ENCODE data around the gene CLCA4. TPM values are rescaled to one million over a fixed set of nuclear protein-coding genes. Genes with fewer than 3 reads are reported as not detected.

Gene CLCA4
- total RNA-seq, 1 donor from 2014 or later, result not detected

- Mint-ChIP-seq H3K27ac (no peak overlapping the region), H3K9me3 (ENCODE audit: low read depth) (no peaks in the 10 kb centered on the region), H3K36me3 (ENCODE audit: insufficient read depth) (no peaks in the 10 kb centered on the region), H3K4me1 (ENCODE audit: low read depth) (peaks cover 6% of the 10 kb centered on the region), H3K4me3 (ENCODE audit: low read depth) (no peak overlapping the region), H3K27me3 (peaks cover 29% of the 10 kb centered on the region)
- DNase-seq (ENCODE audit: low spot score, unreplicated experiment), result no peak
- TF ChIP-seq CTCF (IDR thresholded peaks at IDR 0.05; ENCODE audit: unreplicated experiment), result peak; percentile 54
Measured at GRCh38 chr1:86507935-86508582, 38.8 kb upstream of the CLCA4 start.

GRCh38 chr1:86508583-86508969, 38.3 kb upstream of the CLCA4 start:
- no peaks in the 10 kb centered on the region for H3K9me3 Mint-ChIP-seq (ENCODE audit: low read depth)
- no peak for TF ChIP-seq CTCF (IDR thresholded peaks at IDR 0.05; ENCODE audit: unreplicated experiment)
- DNase-seq (ENCODE audit: low spot score, unreplicated experiment), result no peak
- H3K27ac Mint-ChIP-seq, result no peak overlapping the region
- H3K27me3 Mint-ChIP-seq, result peaks cover 24% of the 10 kb centered on the region
- H3K4me3 Mint-ChIP-seq (ENCODE audit: low read depth), result no peak overlapping the region
- H3K36me3 Mint-ChIP-seq (ENCODE audit: insufficient read depth), result no peaks in the 10 kb centered on the region
- H3K4me1 Mint-ChIP-seq (ENCODE audit: low read depth), result peaks cover 2% of the 10 kb centered on the region

GRCh38 chr1:86515597-86515996, 31.3 kb upstream of the CLCA4 start:
- no peaks in the 10 kb centered on the region for H3K27me3 Mint-ChIP-seq
- H3K4me1 Mint-ChIP-seq (ENCODE audit: low read depth), result peaks cover 2% of the 10 kb centered on the region
- no peak overlapping the region for H3K27ac Mint-ChIP-seq
- no peak overlapping the region for H3K4me3 Mint-ChIP-seq (ENCODE audit: low read depth)
- no peaks in the 10 kb centered on the region for H3K9me3 Mint-ChIP-seq (ENCODE audit: low read depth)
- DNase-seq (ENCODE audit: low spot score, unreplicated experiment), result no peak
- TF ChIP-seq CTCF (IDR thresholded peaks at IDR 0.05; ENCODE audit: unreplicated experiment), result peak; percentile 51
- H3K36me3 Mint-ChIP-seq (ENCODE audit: insufficient read depth), result no peaks in the 10 kb centered on the region

GRCh38 chr1:86516335-86516734, 30.5 kb upstream of the CLCA4 start:
- Mint-ChIP-seq H3K9me3 (ENCODE audit: low read depth) (no peaks in the 10 kb centered on the region), H3K27ac (no peak overlapping the region), H3K36me3 (ENCODE audit: insufficient read depth) (no peaks in the 10 kb centered on the region), H3K4me3 (ENCODE audit: low read depth) (no peak overlapping the region), H3K27me3 (no peaks in the 10 kb centered on the region), H3K4me1 (ENCODE audit: low read depth) (peaks cover 2% of the 10 kb centered on the region)
- no peak for DNase-seq (ENCODE audit: low spot score, unreplicated experiment)
- no peak for TF ChIP-seq CTCF (IDR thresholded peaks at IDR 0.05; ENCODE audit: unreplicated experiment)

GRCh38 chr1:86517336-86517735, 29.5 kb upstream of the CLCA4 start:
- peaks cover 2% of the 10 kb centered on the region for H3K4me1 Mint-ChIP-seq (ENCODE audit: low read depth)

More at GRCh38 chr1:86517336-86517735, 29.5 kb upstream of the CLCA4 start:
- no peak for DNase-seq (ENCODE audit: low spot score, unreplicated experiment)
- no peaks in the 10 kb centered on the region for H3K36me3 Mint-ChIP-seq (ENCODE audit: insufficient read depth)
- TF ChIP-seq CTCF (IDR thresholded peaks at IDR 0.05; ENCODE audit: unreplicated experiment), result no peak
- H3K27ac Mint-ChIP-seq, result no peak overlapping the region
- no peak overlapping the region for H3K4me3 Mint-ChIP-seq (ENCODE audit: low read depth)
- H3K9me3 Mint-ChIP-seq (ENCODE audit: low read depth), result no peaks in the 10 kb centered on the region
- H3K27me3 Mint-ChIP-seq, result no peaks in the 10 kb centered on the region

All from progenitor cell of endocrine pancreas (in vitro differentiated cells).